Suprapubic skin (tissue), 4 donors: Measurements from ENCODE around the gene RC3H1. TPM values are rescaled to one million over a fixed set of nuclear protein-coding genes. Genes with fewer than 3 reads are reported as not detected.
A peak's percentile ranks its signal among the peaks of the same experiment; 100 is the strongest.
"Not testable (repeated sequence)": the region's sequence is repeated elsewhere in the genome, so short reads cannot be mapped to it uniquely, and the experiment has no call there.

Experiments used
- DNase-seq, 2 donors: peaks; one replicate each; pipeline ENCODE4 v3.0.0-alpha.2; 2019; ENCODE audit warnings: low spot score in 2 of 2
- H3K27ac ChIP-seq: fragments of 200-600 bp; sonication (generic); one replicate; pipeline ENCODE4 v1.5.1; 2019
- H3K27me3 ChIP-seq: fragments of 200-600 bp; sonication (generic); one replicate; pipeline ENCODE4 v1.5.1; 2019
- H3K36me3 ChIP-seq: fragments of 200-600 bp; sonication (generic); one replicate; pipeline ENCODE4 v1.5.1; 2019
- H3K4me1 ChIP-seq: fragments of 200-600 bp; sonication (generic); one replicate; pipeline ENCODE4 v1.5.1; 2019
- H3K4me3 ChIP-seq: fragments of 200-600 bp; sonication (generic); one replicate; pipeline ENCODE4 v1.5.1; 2019; ENCODE audit warnings: mild to moderate bottlenecking
- H3K9me3 ChIP-seq: fragments of 200-600 bp; sonication (generic); one replicate; pipeline ENCODE4 v1.5.1; 2019
- EP300 ChIP-seq: sonication (generic); formaldehyde crosslinking; IDR thresholded peaks from one replicate; pipeline ENCODE4 v1.6.1; 2017; ENCODE audit warnings: antibody characterized with exemption
- POLR2A ChIP-seq, 2 donors: fragments of 450-650 bp; IDR thresholded peaks; one replicate each; pipeline ENCODE4 v1.6.1; 2017; ENCODE audit warnings: antibody characterized with exemption in 2 of 2, mild to moderate bottlenecking in 2 of 2, moderate library complexity in 2 of 2
- POLR2AphosphoS5 ChIP-seq, 3 donors: sonication (generic); formaldehyde crosslinking; IDR thresholded peaks; one replicate each; pipeline ENCODE4 v1.6.1; 2017; ENCODE audit warnings: antibody characterized with exemption in 3 of 3
- WGBS: methylation state at CpG from one replicate; pipeline ENCODE4 v1.1.5; 2018; 5-methylcytosine and 5-hydroxymethylcytosine counted together
- total RNA-seq, 4 donors: library from RNA; depleted of rRNA; stranded (reverse); fragments of >200 nt; gene quantifications; one replicate each; pipeline ENCODE4 v1.1.0, GENCODE V29; 2016
- TF ChIP-seq, protein P1 (sequence below), 2 donors: fragments of 200-600 bp in 1 of 2; fragments of 450-650 bp in 1 of 2; sonication (generic) in 1 of 2; IDR thresholded peaks; one replicate each; pipeline ENCODE4 v1.5.1; 2016 to 2019; ENCODE audit warnings: antibody characterized with exemption in 2 of 2, mild to moderate bottlenecking in 1 of 2, moderate library complexity in 1 of 2

The RC3H1 gene
- total RNA-seq, 4 donors from 2014 or later: 33.6 to 70.9 (median 52.3) TPM

DNA sequence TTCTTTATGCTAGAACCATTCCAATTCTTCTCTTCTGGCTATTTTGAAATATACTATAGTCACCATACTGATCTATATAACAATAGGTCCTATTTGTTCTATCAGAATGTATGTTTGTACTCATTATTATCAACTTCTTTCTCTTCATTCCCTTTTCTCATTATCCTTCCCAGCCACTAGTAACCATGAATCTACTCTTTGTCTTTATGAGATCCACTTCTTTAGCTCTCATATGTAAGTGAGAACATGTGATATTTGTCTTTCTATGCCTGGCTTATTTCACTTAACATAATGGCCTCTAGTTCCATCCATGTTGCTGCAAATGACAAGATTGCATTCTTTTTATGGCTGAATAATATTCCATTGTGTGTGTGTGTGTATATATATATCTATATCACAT, 31.7 kb upstream of the RC3H1 start:
- no peak overlapping the region for H3K27ac ChIP-seq
- no peak overlapping the region for H3K4me3 ChIP-seq
- H3K9me3 ChIP-seq: no peaks in the 10 kb centered on the region
- H3K27me3 ChIP-seq: no peaks in the 10 kb centered on the region
- DNase-seq: no peak
- H3K4me1 ChIP-seq: no peaks in the 10 kb centered on the region
- TF ChIP-seq, protein P1, sequence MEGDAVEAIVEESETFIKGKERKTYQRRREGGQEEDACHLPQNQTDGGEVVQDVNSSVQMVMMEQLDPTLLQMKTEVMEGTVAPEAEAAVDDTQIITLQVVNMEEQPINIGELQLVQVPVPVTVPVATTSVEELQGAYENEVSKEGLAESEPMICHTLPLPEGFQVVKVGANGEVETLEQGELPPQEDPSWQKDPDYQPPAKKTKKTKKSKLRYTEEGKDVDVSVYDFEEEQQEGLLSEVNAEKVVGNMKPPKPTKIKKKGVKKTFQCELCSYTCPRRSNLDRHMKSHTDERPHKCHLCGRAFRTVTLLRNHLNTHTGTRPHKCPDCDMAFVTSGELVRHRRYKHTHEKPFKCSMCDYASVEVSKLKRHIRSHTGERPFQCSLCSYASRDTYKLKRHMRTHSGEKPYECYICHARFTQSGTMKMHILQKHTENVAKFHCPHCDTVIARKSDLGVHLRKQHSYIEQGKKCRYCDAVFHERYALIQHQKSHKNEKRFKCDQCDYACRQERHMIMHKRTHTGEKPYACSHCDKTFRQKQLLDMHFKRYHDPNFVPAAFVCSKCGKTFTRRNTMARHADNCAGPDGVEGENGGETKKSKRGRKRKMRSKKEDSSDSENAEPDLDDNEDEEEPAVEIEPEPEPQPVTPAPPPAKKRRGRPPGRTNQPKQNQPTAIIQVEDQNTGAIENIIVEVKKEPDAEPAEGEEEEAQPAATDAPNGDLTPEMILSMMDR (IDR thresholded peaks at IDR 0.05): no peak
- TF ChIP-seq POLR2A (IDR thresholded peaks at IDR 0.05): no peak
- TF ChIP-seq EP300: no peak
- no peak for TF ChIP-seq POLR2AphosphoS5 (IDR thresholded peaks at IDR 0.05)
- H3K36me3 ChIP-seq: no peaks in the 10 kb centered on the region

GRCh38 chr1:174052621-174053020, 30.5 kb upstream of the RC3H1 start:
- TF ChIP-seq POLR2A (IDR thresholded peaks at IDR 0.05) (no peak), EP300 (no peak)
- TF ChIP-seq, protein P1 (IDR thresholded peaks at IDR 0.05): no peak
- 68% methylated on average over 3 of the region's 3 CpGs for WGBS
- DNase-seq: no peak

GRCh38 chr1:174051956-174052355, 29.8 kb upstream of the RC3H1 start:
- Histone ChIP-seq H3K4me3 (no peak overlapping the region), H3K27ac (no peak overlapping the region), H3K36me3 (no peaks in the 10 kb centered on the region), H3K9me3 (no peaks in the 10 kb centered on the region), H3K4me1 (no peaks in the 10 kb centered on the region), H3K27me3 (no peaks in the 10 kb centered on the region)
- 56% methylated on average over 6 of the region's 6 CpGs for WGBS
- no peak for DNase-seq
- TF ChIP-seq EP300 (no peak), POLR2AphosphoS5 (IDR thresholded peaks at IDR 0.05) (peak in 1 of 3 donors; percentile 15)

More at GRCh38 chr1:174052621-174053020, 30.5 kb upstream of the RC3H1 start:
- no peaks in the 10 kb centered on the region for H3K9me3 ChIP-seq
- H3K27ac ChIP-seq: no peak overlapping the region
- H3K4me1 ChIP-seq: no peaks in the 10 kb centered on the region
- H3K27me3 ChIP-seq: no peaks in the 10 kb centered on the region
- no peaks in the 10 kb centered on the region for H3K36me3 ChIP-seq
- no peak overlapping the region for H3K4me3 ChIP-seq

DNA sequence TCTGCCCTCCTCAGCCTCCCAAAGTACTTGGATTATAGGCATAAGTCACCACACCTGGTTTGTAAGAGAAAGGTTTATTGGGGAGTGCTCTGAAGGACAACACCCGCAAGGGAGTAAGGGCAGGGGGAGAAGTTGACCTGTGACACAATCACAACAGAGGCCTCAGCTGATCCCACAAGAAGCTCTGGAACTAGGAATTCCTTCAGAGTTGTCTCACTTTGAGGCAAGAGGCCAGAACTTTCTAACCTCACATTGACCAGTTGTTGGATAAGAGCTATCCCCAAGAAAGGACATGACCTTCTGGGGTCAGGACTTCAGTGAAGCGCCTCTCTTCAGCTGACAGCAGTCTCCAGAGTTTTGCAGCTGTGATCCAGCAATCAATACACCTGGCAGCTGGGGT, 27.4 kb upstream of the RC3H1 start:
- DNase-seq: no peak
- WGBS: 100% methylated on average over 2 of the region's 2 CpGs
- TF ChIP-seq, protein P1 (IDR thresholded peaks at IDR 0.05): no peak
- TF ChIP-seq POLR2A (IDR thresholded peaks at IDR 0.05) (no peak), EP300 (no peak)
- H3K9me3 ChIP-seq: no peaks in the 10 kb centered on the region
- H3K36me3 ChIP-seq: no peaks in the 10 kb centered on the region
- no peaks in the 10 kb centered on the region for H3K4me1 ChIP-seq
- no peaks in the 10 kb centered on the region for H3K27me3 ChIP-seq
- no peak overlapping the region for H3K4me3 ChIP-seq
- H3K27ac ChIP-seq: no peak overlapping the region

DNA sequence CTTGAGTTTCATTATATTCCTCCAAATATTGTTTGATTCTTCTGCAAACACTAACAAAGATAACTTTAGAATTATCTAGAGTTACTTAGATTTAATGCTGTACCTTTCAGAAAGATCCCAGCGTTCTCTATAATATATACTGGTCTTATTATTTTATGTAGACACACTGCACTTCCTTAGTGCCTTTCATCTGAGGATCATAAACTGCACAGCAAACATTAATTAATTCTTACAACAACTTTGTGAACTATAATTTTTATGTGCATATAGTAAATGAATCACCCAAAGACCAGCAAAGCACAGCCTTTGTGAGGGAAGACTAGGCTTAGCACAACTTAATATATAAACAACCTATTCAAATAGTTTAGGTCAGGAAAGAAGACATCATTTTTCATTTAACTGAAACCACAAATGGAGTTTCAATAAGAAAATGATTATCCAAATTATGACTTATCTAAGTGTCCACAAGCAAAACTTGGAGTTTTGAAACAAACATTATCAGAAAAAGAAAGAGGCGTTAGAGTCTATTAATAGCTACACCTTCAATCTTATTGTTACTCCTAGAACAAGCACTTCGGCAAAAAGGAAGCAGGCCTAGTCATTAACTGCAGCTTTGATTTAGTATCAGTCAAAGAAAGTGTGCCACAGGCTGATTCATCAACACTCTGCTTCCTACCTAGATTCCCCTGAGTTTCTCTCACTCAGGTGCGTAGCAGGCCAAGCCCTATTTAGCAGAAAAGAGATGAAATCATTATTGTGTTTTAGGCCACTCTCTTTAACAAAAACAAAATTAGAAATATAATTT, 22.5 kb upstream of the RC3H1 start:
- no peaks in the 10 kb centered on the region for H3K9me3 ChIP-seq
- 66% methylated on average over 4 of the region's 4 CpGs for WGBS
- no peak overlapping the region for H3K4me3 ChIP-seq
- H3K4me1 ChIP-seq: no peaks in the 10 kb centered on the region
- H3K27ac ChIP-seq: no peak overlapping the region
- no peak for DNase-seq
- TF ChIP-seq, protein P1 (IDR thresholded peaks at IDR 0.05): no peak
- TF ChIP-seq EP300 (no peak), POLR2AphosphoS5 (IDR thresholded peaks at IDR 0.05) (no peak), POLR2A (IDR thresholded peaks at IDR 0.05) (no peak)
- H3K36me3 ChIP-seq: no peaks in the 10 kb centered on the region
- H3K27me3 ChIP-seq: no peaks in the 10 kb centered on the region

DNA sequence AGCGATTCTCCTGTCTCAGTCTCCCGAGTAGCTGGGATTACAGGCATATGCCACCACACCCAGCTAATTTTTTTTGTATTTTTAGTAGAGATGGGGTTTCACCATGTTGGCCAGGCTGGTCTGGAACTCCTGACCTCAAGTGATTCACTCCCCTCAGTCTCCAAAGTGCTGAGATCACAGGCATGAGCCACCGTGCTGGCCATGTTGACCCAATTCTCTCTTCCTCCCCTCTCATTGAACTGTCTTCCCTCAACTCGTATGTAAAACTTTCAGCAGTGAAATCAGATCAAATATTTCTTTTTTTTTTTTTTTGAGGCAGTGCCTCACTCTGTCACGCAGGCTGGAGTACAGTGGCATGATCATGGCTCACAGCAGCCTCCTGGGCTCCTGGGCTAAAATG, 20.4 kb upstream of the RC3H1 start:
- not testable (repeated sequence) for H3K4me1 ChIP-seq, H3K4me3 ChIP-seq, H3K27me3 ChIP-seq, H3K9me3 ChIP-seq, H3K27ac ChIP-seq, H3K36me3 ChIP-seq, DNase-seq
- 77% methylated on average over 5 of the region's 5 CpGs for WGBS
